Lower lobe of right lung (tissue), 2 donors: ENCODE data around the gene ATP10B. TPM values are rescaled to one million over a fixed set of nuclear protein-coding genes. Genes with fewer than 3 reads are reported as not detected.

Experiments used
- ATAC-seq, 2 donors: fragments of 200-7000 bp; cut with Tn5 transposase; one replicate each; pipeline ENCODE4 v1.9.1; 2020 to 2022; ENCODE audit warnings: mild to moderate bottlenecking in 2 of 2, moderate library complexity in 2 of 2
- DNase-seq: peaks from one replicate; pipeline ENCODE4 v3.0.0-alpha.2; 2020
- H3K27ac ChIP-seq: fragments of 200-600 bp; one replicate; pipeline ENCODE4 v1.8.0; 2022
- H3K27me3 ChIP-seq: fragments of 200-600 bp; one replicate; pipeline ENCODE4 v1.8.0; 2022; ENCODE audit warnings: low read depth
- H3K36me3 ChIP-seq: fragments of 200-600 bp; one replicate; pipeline ENCODE4 v1.8.0; 2022; ENCODE audit warnings: mild to moderate bottlenecking
- H3K4me1 ChIP-seq: fragments of 200-600 bp; one replicate; pipeline ENCODE4 v1.8.0; 2022
- H3K4me3 ChIP-seq: fragments of 200-600 bp; one replicate; pipeline ENCODE4 v1.8.0; 2022; ENCODE audit warnings: mild to moderate bottlenecking
- H3K9me3 ChIP-seq: fragments of 200-600 bp; one replicate; pipeline ENCODE4 v1.8.0; 2022
- CTCF ChIP-seq: fragments of 200-600 bp; IDR thresholded peaks from one replicate; pipeline ENCODE4 v1.8.0; 2022; ENCODE audit warnings: antibody characterized with exemption, mild to moderate bottlenecking
- intact Hi-C: fragments of 100-400 bp; cut with DNase I; formaldehyde crosslinking; loops from one replicate; pipeline ENCODE4 v1.11.0; 2022
- total RNA-seq: library from RNA; stranded (reverse); fragmentation: NEBNext Ultra II Directional; extraction: Animal tissue kit (Norgen Biotek cat#: 25700); gene quantifications from one replicate; pipeline ENCODE4 v1.2.1, GENCODE V29; 2021
- donor health status: DM: no; HTN: yes; CAD: no; lungs with severe emphysema.

ATP10B gene
- total RNA-seq, 1 donor from 2014 or later = not detected

GRCh38 chr5:160534914-160535313 is 317.1 kb downstream of the ATP10B start:
- Histone ChIP-seq H3K9me3 (no peaks in the 10 kb centered on the region), H3K4me3 (no peak overlapping the region), H3K4me1 (no peaks in the 10 kb centered on the region), H3K36me3 (no peaks in the 10 kb centered on the region), H3K27me3 (no peaks in the 10 kb centered on the region), H3K27ac (no peak overlapping the region)
- no peak for TF ChIP-seq CTCF
- DNase-seq (no peak), ATAC-seq (no peak)
- intact Hi-C loops = no loop called here

GRCh38 chr5:160534125-160534524 is 317.9 kb downstream of the ATP10B start:
- no peaks in the 10 kb centered on the region for H3K4me1 ChIP-seq
- intact Hi-C loops = no loop called here
- H3K36me3 ChIP-seq = no peaks in the 10 kb centered on the region
- ATAC-seq = no peak
- no peaks in the 10 kb centered on the region for H3K27me3 ChIP-seq
- no peak overlapping the region for H3K4me3 ChIP-seq
- no peak overlapping the region for H3K27ac ChIP-seq
- TF ChIP-seq CTCF = no peak
- H3K9me3 ChIP-seq = no peaks in the 10 kb centered on the region
- DNase-seq = no peak

GRCh38 chr5:160525471-160526261 is 326.3 kb downstream of the ATP10B start:
- intact Hi-C loops = no loop called here
- no peaks in the 10 kb centered on the region for H3K4me1 ChIP-seq
- no peak for TF ChIP-seq CTCF
- H3K27ac ChIP-seq = no peak overlapping the region
- no peak for ATAC-seq
- H3K9me3 ChIP-seq = no peaks in the 10 kb centered on the region
- no peak for DNase-seq
- H3K27me3 ChIP-seq = no peaks in the 10 kb centered on the region
- H3K4me3 ChIP-seq = no peak overlapping the region
- H3K36me3 ChIP-seq = no peaks in the 10 kb centered on the region

GRCh38 chr5:160524827-160525226 is 327.2 kb downstream of the ATP10B start:
- no peak for ATAC-seq

DNA sequence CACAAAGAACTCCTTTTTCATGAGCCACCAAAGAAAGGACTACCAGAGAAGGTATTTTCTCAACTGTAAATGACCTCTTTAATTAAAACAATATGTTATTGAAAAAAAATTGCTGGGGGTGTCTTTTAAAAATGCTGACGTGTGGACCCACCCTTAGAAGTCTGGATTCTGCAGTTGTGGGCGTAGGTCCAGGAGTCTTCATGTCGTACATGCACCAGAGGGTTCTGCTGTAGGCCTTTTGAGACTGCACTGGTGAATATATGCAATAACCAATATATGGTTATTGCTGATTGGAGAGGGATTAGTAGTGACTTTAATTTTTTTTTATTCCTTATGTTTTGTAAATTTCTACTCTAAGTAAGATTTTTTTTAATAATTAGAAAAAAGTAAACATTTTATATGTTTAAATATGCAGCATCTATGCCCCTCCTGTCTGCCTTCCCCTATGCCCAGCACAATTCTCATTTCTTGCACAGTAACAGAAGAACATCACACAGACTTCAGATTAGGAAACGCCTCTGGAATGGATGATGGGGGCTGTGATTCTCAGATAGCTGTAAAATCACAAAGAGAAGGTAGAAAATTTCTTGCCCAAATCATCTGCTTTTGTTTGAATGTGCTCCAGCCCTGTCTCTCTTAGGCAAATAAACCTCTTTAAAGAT is 328.4 kb downstream of the ATP10B start:
- Histone ChIP-seq H3K36me3 (no peaks in the 10 kb centered on the region), H3K4me3 (no peak overlapping the region), H3K27ac (no peak overlapping the region), H3K4me1 (no peaks in the 10 kb centered on the region), H3K9me3 (no peaks in the 10 kb centered on the region), H3K27me3 (no peaks in the 10 kb centered on the region)
- TF ChIP-seq CTCF = no peak
- intact Hi-C loops = no loop called here
- ATAC-seq (no peak), DNase-seq (no peak)

More at GRCh38 chr5:160524827-160525226, 327.2 kb downstream of the ATP10B start:
- Histone ChIP-seq H3K4me3 (no peak overlapping the region), H3K9me3 (no peaks in the 10 kb centered on the region), H3K36me3 (no peaks in the 10 kb centered on the region), H3K4me1 (no peaks in the 10 kb centered on the region), H3K27ac (no peak overlapping the region), H3K27me3 (no peaks in the 10 kb centered on the region)
- no peak for TF ChIP-seq CTCF
- intact Hi-C loops = no loop called here
- no peak for DNase-seq
